HG02571 (cell line): ENCODE results near the gene KDF1.

Source experiments
- ATAC-seq: cut with Tn5 transposase; IDR thresholded peaks from one replicate; pipeline ENCODE4 v1.9.1; 2021; ENCODE audit warnings: mild to moderate bottlenecking, moderate library complexity; ENCODE audit not compliant: unreplicated experiment

The KDF1 gene

DNA sequence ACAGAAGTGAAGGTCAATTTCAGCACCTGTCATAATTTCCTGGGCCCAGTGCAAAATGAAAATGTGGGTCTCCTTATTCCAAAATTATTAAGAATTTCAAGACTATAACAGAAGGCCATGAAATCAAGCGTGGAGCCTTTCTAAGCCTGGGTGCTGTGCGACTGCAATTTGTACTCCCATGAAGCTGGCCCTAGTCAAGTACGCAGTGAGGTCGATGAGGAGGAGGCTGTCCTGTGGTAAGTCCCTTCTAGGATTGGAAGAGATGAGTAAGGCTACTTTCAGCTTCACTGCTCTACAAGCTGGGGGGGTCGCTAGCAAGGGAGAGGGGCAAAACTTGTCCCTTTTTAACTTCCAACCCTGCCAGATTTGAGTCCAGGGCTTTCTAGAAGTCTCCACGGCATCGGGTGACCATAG, 39.1 kb downstream of the KDF1 start:
- no peak for ATAC-seq

DNA sequence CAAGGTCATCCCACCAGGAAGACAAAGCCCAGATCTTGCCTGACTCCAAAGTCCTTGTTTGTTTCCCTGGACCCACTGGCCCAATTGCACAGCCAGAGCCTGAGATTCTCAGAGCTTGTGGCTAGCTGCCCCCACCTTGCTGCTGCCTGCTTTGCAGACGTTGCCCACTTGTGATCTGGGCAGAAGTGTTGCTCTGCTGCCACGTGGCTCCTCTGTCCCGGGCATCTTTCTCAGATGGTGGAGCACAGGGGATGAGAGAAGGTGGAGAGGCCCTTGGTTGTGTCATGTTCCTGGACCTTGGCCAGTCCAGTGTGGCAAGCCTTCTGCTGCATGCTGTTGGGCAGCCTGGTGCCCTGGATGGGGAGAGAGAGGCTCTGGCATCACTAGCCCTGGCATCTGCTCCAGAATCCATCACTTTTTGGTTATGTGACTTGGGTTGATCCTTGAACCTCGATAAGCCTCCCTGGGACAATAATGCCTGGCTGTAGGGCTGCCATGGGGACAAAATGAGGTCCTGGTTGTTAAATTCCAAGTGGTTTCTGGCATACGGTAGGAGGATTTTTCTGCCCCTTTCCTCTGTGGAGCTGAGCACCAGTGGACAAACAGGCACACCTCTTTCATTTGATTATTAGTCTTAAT, 44.9 kb downstream of the KDF1 start:
- ATAC-seq = no peak

DNA sequence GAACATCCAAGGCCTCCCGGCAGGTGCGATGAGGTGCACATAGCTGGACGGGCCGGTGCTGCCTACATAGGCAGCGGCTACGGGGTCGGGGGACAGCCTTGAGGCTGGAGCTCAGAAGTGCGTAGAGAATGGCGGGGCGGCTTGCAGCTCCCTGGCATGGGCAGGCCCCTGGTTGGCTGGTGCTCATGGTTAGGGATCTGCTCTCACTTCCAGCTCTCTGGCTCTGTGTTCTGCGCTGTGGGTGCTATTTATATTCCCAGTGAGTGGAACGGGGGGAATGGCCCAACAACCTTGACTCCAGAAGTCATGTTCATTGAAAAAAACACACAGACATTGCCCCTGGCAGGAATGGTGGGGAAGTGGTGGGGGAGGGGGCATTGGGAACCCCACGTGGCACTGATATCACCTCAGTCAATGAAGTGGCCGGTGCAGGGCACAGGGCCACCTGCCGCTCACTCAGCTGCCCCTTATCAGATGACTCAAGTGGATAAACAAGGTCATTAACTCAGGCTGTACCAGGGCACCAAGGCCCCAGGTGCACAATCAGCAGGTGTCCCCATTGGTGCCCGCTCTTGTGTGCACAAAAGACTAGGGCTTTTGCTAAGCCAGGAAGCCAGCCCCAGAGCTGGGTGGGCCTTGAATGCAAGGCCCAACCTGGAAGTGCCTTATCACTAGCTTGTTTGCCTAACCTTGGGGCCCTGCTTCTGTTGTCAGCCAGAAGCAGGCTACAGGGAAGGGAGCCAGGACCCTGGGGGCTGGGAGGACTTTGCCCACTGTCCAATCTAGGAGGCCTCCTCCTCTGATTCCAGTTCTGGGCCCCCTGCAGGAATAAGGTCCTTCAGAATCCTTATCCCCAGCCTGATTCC, 46.3 kb downstream of the KDF1 start, which contains the start of gene NR0B2:
NR0B2 (minus strand) TSS at position 222 of the 866 bp plus-strand sequence; CDS start at position 187, 35 bp downstream.
- ATAC-seq = no peak

DNA sequence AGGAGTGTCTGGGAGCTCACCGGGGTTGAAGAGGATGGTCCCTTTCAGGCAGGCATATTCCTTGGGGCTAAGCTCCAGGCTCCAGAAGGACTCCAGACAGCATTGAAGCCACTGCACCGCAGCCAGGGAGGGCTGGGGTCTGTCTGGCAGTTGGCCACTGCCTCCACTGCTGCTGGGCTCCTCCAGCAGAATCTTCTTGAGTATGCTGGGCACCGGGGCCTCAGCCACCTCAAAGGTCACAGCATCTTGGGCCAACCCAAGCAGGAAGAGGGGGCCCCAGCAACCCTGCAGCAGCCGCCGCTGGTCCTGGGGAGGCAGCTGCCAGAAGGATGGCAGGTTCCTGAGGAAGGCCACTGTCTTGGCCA, 46.9 kb downstream of the KDF1 start:
- ATAC-seq = no peak

DNA sequence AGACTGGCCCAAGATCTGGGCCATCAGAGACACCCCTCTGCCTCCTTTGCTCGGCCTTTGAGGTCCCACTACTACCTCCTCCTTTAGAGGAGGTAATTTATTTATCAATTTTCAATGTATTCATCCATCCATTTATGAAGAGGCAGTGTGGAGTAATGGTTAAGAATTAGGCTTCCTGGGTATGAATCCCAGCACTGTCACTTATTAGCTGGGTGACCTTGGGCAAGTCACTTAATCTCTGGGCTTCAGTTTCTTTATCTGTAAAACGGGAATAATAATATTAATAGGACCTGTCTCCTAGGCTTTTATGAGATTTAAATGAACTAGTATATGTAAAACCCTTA, 48.1 kb downstream of the KDF1 start:
- ATAC-seq = no peak

DNA sequence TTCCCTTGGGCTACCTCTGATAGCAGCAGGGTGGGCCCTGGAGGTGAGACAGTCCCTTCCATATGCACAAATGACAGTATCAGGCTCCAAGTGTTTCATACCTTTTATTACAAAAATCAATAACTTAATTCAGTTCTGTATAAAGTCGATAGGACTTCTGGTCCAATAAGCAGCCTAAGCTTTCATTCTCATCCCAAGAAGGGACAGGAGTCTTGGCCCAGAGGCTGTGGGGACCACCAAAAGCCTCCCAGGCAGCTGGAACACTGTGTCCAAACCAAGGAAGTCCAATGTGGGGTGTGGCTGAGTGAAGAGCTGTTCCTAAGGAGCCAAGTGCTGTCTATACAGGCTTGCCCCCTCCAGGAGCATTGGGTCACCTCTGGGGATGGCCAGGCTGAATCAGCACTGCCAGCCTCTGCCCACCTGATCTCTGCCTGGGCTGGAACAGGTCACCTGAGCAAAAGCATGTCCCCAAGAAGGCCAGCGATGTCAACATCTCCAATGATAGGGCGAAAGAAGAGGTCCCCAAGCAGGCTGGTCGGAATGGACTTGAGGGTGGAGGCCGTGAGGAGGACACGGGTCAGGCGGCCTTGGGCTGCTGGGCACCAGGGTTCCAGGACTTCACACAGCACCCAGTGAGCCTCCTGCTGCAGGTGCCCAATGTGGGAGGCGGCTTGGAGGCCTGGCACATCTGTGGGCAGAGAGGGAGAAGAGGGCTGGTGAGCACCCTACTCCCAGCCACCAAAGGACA, 48.7 kb downstream of the KDF1 start:
- no peak for ATAC-seq

DNA sequence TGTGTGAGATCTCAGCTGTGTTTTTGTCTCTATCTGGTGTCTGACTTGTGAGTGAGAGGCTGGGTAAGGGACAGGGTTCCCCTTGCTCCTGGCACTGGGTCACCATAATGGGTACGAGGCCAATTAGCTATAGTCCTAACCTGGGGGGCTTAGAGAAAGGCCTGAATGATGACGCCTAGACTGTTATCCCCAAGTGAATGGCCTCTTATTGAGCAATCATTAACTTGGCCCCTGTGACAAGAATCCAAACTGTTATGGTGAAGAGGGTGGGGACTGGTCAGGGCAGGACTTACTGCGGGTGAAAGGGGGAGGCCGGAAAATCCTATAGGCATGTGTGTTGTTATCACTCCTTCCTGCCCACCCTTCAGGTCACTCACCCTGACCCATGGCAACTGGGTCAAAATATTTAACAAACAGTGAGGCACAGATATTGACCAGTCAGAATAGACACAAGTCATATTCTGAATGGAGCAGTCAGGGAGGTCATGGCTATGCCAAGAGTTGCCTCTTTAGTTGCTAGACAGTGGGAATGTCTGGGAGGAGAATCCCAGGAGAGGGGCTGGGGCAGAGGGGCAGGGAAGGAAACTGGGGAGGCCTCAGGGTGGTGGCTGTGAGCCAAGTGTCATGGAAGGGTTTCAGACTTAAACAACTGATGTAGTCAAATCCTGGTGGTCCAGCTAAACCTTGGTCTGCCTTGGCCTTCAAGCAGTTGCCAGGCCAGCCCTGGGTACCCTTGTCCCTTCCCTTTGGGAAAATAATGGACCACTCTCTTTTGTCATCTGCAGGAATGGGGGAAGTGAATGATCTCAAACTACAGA, 49.7 kb downstream of the KDF1 start:
- ATAC-seq = no peak

DNA sequence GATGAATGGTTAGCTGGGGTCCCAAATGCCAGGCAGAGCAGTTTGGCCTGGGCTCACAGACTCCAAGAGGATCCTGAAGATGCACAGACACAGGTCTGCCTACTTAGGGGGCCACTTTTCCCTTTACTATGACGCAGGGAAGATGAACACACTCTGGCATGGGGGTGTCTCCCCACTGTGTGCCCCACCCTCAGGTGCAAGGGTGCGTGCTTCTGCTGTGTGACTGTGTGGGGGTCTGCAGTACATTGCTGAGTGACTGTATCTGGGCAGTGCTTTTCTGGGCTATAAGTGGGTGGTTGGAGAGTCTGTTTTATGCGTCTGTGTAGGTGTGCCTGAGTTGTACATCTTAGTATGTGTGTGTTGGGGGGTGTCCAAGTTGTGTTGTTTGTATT, 50.3 kb downstream of the KDF1 start:
- ATAC-seq = no peak

DNA sequence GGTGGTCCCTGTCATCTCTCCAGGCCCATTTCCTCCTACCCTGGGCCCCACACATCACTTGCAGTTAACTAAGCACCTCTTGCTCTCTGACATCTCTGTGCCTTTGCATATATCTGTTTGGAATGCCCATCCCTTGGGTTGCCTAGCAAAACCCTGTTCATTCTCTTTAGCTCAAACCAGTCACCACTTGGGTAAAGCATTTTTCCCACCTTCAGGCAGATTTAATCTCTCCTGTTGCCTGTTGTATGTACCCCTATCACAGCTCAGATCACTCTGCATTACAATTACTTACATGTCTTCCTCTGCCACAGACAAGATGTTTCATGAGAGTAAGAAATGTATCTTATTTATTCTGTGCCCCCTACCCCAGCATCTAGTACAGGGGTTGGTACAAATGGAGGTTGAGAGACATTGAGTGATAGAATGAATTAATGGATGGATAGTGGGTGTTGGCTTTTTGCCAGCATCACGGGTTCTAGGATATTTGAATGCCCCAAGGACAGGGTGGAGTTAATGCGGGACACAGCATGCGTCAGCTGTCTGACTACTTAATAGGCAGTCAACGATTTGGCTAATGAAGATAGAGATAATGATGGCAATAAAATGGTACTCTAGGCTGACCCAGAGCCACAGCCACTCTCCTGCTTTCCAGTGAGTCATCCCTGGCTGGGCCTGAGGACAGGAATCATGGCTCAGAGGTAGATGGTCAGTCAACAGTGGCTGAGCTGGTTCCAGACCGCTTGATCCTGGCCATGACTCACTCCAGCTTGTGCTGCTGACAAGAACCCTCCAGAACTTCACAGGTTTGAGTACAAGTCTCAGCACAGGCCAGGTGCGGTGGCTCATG, 53.0 kb downstream of the KDF1 start:
- no peak for ATAC-seq

DNA sequence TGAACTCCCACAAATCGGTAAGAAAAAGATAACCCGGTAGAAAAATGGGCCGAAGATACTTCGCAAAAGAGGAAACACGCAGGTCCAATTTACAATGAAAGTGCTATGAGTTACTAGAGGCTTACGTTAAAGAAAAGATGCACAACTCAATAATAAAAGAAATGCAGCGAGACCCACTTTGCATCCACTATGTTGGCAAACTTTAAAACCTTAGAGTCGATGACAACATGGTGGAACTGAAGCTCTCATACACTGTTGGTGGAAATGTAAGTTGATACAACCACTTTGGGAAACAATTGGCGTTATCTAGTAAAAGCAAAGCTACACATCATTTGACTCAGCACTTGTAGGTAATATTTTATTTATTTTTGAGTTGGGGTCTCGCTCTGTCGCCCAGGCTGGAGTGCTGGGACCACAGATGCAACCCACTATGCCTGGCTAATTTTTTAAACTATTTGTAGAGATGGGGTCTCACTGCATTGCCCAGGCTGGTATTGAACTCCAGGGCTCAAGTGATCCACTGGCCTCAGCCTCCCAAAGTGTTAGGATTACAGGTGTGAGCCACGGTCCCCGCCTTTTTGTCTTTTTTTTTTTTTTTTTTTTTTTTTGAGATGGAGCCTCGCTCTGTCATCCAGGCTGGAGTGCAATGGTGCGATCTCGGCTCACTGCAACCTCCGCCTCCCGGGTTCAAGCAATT, 59.3 kb downstream of the KDF1 start:
- ATAC-seq = no peak

DNA sequence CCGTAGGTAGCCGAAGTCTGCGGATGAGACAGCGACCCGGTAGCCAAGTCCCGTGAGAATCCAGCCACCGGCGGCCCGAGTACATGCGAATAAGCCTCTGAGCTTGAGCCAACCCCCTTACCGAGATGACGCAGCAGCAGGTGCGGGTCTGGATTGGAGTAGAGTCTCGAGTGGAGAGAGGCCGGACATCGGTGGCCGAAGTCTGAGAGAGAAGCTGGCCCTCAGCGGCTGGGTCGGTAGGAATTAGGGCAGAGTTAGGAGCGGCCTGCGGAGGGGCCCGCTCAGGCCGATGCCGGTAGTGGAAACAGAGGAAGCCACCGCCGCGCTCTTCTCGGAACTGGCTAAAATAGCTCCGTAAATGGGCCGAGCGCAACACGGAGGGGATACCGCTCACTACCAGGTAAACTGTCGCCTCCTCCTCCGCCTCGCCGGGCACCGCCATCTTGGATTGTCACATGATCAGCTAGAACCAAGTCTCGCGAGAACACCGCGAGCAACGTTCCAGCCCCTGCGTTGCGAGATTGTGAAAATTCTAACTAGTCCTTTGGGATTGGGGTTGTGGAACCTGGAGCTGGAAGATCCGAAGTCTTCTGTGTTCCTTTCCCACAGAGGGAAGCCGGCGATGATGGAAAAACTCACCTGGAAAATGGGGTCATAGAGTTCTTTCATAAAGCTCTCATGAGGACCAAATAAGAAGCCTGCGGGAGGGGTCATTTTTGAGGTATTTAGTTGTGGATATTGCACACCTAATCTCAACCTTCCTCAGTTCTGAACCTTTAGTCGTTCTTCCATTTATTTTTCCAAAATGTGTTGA, 60.1 kb downstream of the KDF1 start, which contains the start of gene GPATCH3:
GPATCH3 (minus strand) TSS at position 467 of the 814 bp plus-strand sequence; CDS start at position 442, 25 bp downstream.
- ATAC-seq = peak; percentile 74
